IMR-90 (cell line): ENCODE data around the gene IFIT1. TPM values are rescaled to one million over a fixed set of nuclear protein-coding genes. Genes with fewer than 3 reads are reported as not detected.

Experiments
- ATAC-seq: fragments of 200-7000 bp; cut with Tn5 transposase; 2 replicates; pipeline ENCODE4 v1.9.1; 2020; ENCODE audit warnings: low read depth, mild to moderate bottlenecking, moderate library complexity
- BruUV-seq: library from RNA; stranded (reverse); fragments of 400-500 nt; replicated peaks from 2 replicates; lab custom pipeline; 2021; lab: Mats Ljungman, UMichigan
- CTCF ChIA-PET: fragments of 300-600 bp; formaldehyde crosslinking; extraction: SDS; loops from one replicate; lab custom pipeline; 2021; ENCODE audit warnings: antibody characterized with exemption; lab: Yijun Ruan, JAX
- POLR2A ChIA-PET: fragments of 300-600 bp; sonication (Branson Sonifier 250); formaldehyde crosslinking; loops from one replicate; lab custom pipeline; 2022; ENCODE audit warnings: antibody characterized with exemption; ENCODE audit not compliant: unreplicated experiment; lab: Charles Lee
- DNase-seq: peaks from one replicate; pipeline ENCODE4 v3.0.0; 2013
- H2AFZ ChIP-seq: replicated peaks from 2 replicates; pipeline ENCODE3; 2013; ENCODE audit warnings: low read length, mild to moderate bottlenecking; ENCODE audit not compliant: poor library complexity
- H2AK5ac ChIP-seq: 2 replicates; pipeline ENCODE4 v1.6.1; 2013; ENCODE audit warnings: low read depth, low read length, inconsistent platforms
- H2AK9ac ChIP-seq: replicated peaks from 2 replicates; pipeline ENCODE3; 2013; ENCODE audit warnings: mild to moderate bottlenecking, low read depth, low read length, moderate library complexity; ENCODE audit not compliant: poor library complexity
- H2BK120ac ChIP-seq: 2 replicates; pipeline ENCODE4 v1.6.1; 2013; ENCODE audit warnings: low read depth, low read length, inconsistent platforms
- H2BK15ac ChIP-seq: 3 replicates; pipeline ENCODE4 v1.6.1; 2013; ENCODE audit warnings: low read depth, low read length, inconsistent platforms
- H2BK20ac ChIP-seq: 2 replicates; pipeline ENCODE4 v1.6.1; 2013; ENCODE audit warnings: low read depth, mild to moderate bottlenecking, inconsistent platforms, low read length, moderate library complexity
- H2BK5ac ChIP-seq: 2 replicates; pipeline ENCODE4 v1.6.1; 2013; ENCODE audit warnings: mild to moderate bottlenecking, low read depth, low read length, inconsistent platforms; ENCODE audit not compliant: poor library complexity, severe bottlenecking
- H3K14ac ChIP-seq: replicated peaks from 2 replicates; pipeline ENCODE4 v1.6.1; 2013; ENCODE audit warnings: low read depth, low read length, inconsistent platforms
- H3K18ac ChIP-seq: 2 replicates; pipeline ENCODE4 v1.6.1; 2013; ENCODE audit warnings: low read depth, low read length, control low read depth
- H3K23ac ChIP-seq: 2 replicates; pipeline ENCODE4 v1.6.1; 2013; ENCODE audit warnings: low read depth, low read length, inconsistent platforms
- H3K27ac ChIP-seq: 2 replicates; pipeline ENCODE4 v1.5.1; 2013; ENCODE audit warnings: mild to moderate bottlenecking, control low read depth, low read length; ENCODE audit not compliant: insufficient read depth
- H3K27me3 ChIP-seq: 2 replicates; pipeline ENCODE4 v1.6.1; 2013; ENCODE audit warnings: low read length; ENCODE audit not compliant: control insufficient read depth, insufficient read depth
- H3K36me3 ChIP-seq: 2 replicates; pipeline ENCODE4 v1.6.1; 2013; ENCODE audit warnings: low read length, mixed read lengths; ENCODE audit not compliant: control insufficient read depth, insufficient read depth
- H3K4ac ChIP-seq: 2 replicates; pipeline ENCODE4 v1.6.1; 2013; ENCODE audit warnings: low read depth, low read length, inconsistent platforms
- H3K4me1 ChIP-seq: 2 replicates; pipeline ENCODE4 v1.6.1; 2013; ENCODE audit warnings: low read length, mixed read lengths; ENCODE audit not compliant: control insufficient read depth, insufficient read depth
- H3K4me2 ChIP-seq: 2 replicates; pipeline ENCODE4 v1.6.1; 2013; ENCODE audit warnings: low read depth, mild to moderate bottlenecking, control low read depth, low read length, moderate library complexity
- H3K4me3 ChIP-seq: 2 replicates; pipeline ENCODE4 v1.5.1; 2013; ENCODE audit warnings: low read depth, mild to moderate bottlenecking, control low read depth, low read length, moderate library complexity; ENCODE audit not compliant: insufficient read depth
- H3K56ac ChIP-seq: 2 replicates; pipeline ENCODE4 v1.6.1; 2013; ENCODE audit warnings: low read length, inconsistent platforms; ENCODE audit not compliant: insufficient read depth; ENCODE audit errors: extremely low read depth
- H3K79me1 ChIP-seq, 2 experiments: 2 replicates each; pipeline ENCODE4 v1.6.1; 2013; ENCODE audit warnings: low read length in 2 of 2, inconsistent platforms in 1 of 2, low read depth in 1 of 2
- H3K9ac ChIP-seq: 2 replicates; pipeline ENCODE4 v1.6.1; 2013; ENCODE audit warnings: low read depth, low read length, control low read depth
- H3K9me1 ChIP-seq: 2 replicates; pipeline ENCODE4 v1.6.1; 2013; ENCODE audit warnings: low read length, inconsistent platforms; ENCODE audit not compliant: insufficient read depth
- H3K9me3 ChIP-seq: 2 replicates; pipeline ENCODE4 v1.6.1; 2013; ENCODE audit warnings: low read length; ENCODE audit not compliant: control insufficient read depth, insufficient read depth
- H4K20me1 ChIP-seq: 2 replicates; pipeline ENCODE4 v1.6.1; 2013; ENCODE audit warnings: low read length, inconsistent platforms; ENCODE audit not compliant: insufficient read depth
- H4K5ac ChIP-seq: 2 replicates; pipeline ENCODE4 v1.6.1; 2013; ENCODE audit warnings: mild to moderate bottlenecking, low read depth, low read length, control low read depth
- H4K8ac ChIP-seq, 2 experiments: 2 replicates each; pipeline ENCODE4 v1.6.1; 2013; ENCODE audit warnings: low read depth in 2 of 2, low read length in 2 of 2, control low read depth in 1 of 2, inconsistent platforms in 1 of 2
- H4K91ac ChIP-seq: 2 replicates; pipeline ENCODE4 v1.6.1; 2013; ENCODE audit warnings: low read depth, low read length, inconsistent platforms; ENCODE audit not compliant: insufficient read depth
- CHD1 ChIP-seq: IDR thresholded peaks from 2 replicates; pipeline ENCODE4 v1.6.1; 2012; ENCODE audit warnings: low read depth, low read length, improper control_type of control experiment
- FOS ChIP-seq: fragments of 150-350 bp; IDR thresholded peaks from 2 replicates; pipeline ENCODE4 v1.6.1; 2016; ENCODE audit warnings: low read depth, low read length
- MAZ ChIP-seq: IDR thresholded peaks from 2 replicates; pipeline ENCODE4 v1.6.1; 2012; ENCODE audit warnings: low read depth, mild to moderate bottlenecking, low read length, improper control_type of control experiment, moderate library complexity, borderline replicate concordance
- NFE2L2 ChIP-seq: fragments of 150-350 bp; IDR thresholded peaks from 2 replicates; pipeline ENCODE4 v1.6.1; 2016; ENCODE audit warnings: low read depth, mild to moderate bottlenecking, low read length
- RCOR1 ChIP-seq: IDR thresholded peaks from 2 replicates; pipeline ENCODE4 v1.6.1; 2012; ENCODE audit warnings: mild to moderate bottlenecking, low read length, improper control_type of control experiment; ENCODE audit not compliant: insufficient replicate concordance
- WGBS, 2 experiments: methylation state at CpG; one replicate each; pipeline versions ENCODE4 v1.1.5 to v1.1.7; 2013; ENCODE audit warnings: missing lambda C conversion rate in 2 of 2; ENCODE audit not compliant: insufficient read length in 1 of 2; ENCODE audit errors: extremely low coverage in 2 of 2; 5-methylcytosine and 5-hydroxymethylcytosine counted together
- dilution Hi-C: fragments of 300-500 bp; cut with HindIII; formaldehyde crosslinking; loops from one replicate; pipeline ENCODE4 v1.14.3; 2018; ENCODE audit warnings: low sequenced_read_pairs; ENCODE audit not compliant: unreplicated experiment
- in situ Hi-C: fragments of 300-500 bp; cut with MboI; formaldehyde crosslinking; loops from 3 replicates; pipeline ENCODE4 v1.14.3; 2019; ENCODE audit warnings: low sequenced_read_pairs, inconsistent platforms, mixed read lengths
- intact Hi-C: fragments of 100-400 bp; cut with micrococcal nuclease; formaldehyde crosslinking; loops from 2 replicates; pipeline ENCODE4 v1.10.0; 2022
- polyA plus RNA-seq, 3 experiments: library from polyadenylated mRNA; depleted of rRNA; stranded (reverse); fragments of >200 nt; gene quantifications; 2 replicates each; pipeline ENCODE4 v1.2.3, GENCODE V29; 2012; ENCODE audit warnings: low replicate concordance in 1 of 3
- total RNA-seq: library from RNA; depleted of rRNA; stranded (reverse); fragments of >200 nt; gene quantifications from 2 replicates; pipeline ENCODE4 v1.2.3, GENCODE V29; 2012

IFIT1 gene
- total and polyA plus RNA-seq, 2 of the 4 experiments (the other 2 are of a cell fraction) = 6.1 to 6.8 TPM

GRCh38 chr10:89343089-89343767, 49.2 kb upstream of the IFIT1 start:
- no peak for TF ChIP-seq FOS
- no peak for TF ChIP-seq RCOR1
- TF ChIP-seq MAZ = no peak
- no peak for TF ChIP-seq NFE2L2
- no peak for TF ChIP-seq CHD1
- H3K79me1 ChIP-seq = no peaks in the 10 kb centered on the region
- in situ Hi-C loops = no loop called here
- no peaks in the 10 kb centered on the region for H3K9me3 ChIP-seq
- no peak overlapping the region for H4K5ac ChIP-seq
- H3K36me3 ChIP-seq = peaks cover 6% of the 10 kb centered on the region
- no peak overlapping the region for H2AK5ac ChIP-seq
- no peaks in the 10 kb centered on the region for H4K20me1 ChIP-seq
- H3K4ac ChIP-seq = no peak overlapping the region; the same call in 1 of the 2 replicates
- DNase-seq (no peak), ATAC-seq (no peak)
- H4K8ac ChIP-seq = no peak overlapping the region
- no peak overlapping the region for H3K4me3 ChIP-seq
- peaks cover 4% of the 10 kb centered on the region for H3K4me1 ChIP-seq
- no peak overlapping the region for H2AK9ac ChIP-seq
- H2BK15ac ChIP-seq = no peak overlapping the region
- no peak overlapping the region for H3K56ac ChIP-seq
- H3K14ac ChIP-seq = no peak overlapping the region
- H3K27me3 ChIP-seq = no peaks in the 10 kb centered on the region
- 0 out of 2 replicates have a peak overlapping the region, but pooled peaks have one; percentile 10 for H2BK20ac ChIP-seq
- H2AFZ ChIP-seq = no peak overlapping the region
- no peak overlapping the region for H3K27ac ChIP-seq
- intact Hi-C loops = no loop called here
- H2BK120ac ChIP-seq = no peak overlapping the region
- no CpG with 5 or more reads among the region's 5 CpGs for WGBS, 2 experiments
- no peak overlapping the region for H3K23ac ChIP-seq
- CTCF ChIA-PET = interaction anchor here (0.7 kb wide), 1 partner anchor 33 kb away, joined by 4 read pairs; no protein-coding TSS in a partner anchor
- no peak overlapping the region for H3K4me2 ChIP-seq
- H3K9me1 ChIP-seq = no peaks in the 10 kb centered on the region; the same call in 1 of the 2 replicates
- no peak overlapping the region for H4K91ac ChIP-seq
- dilution Hi-C loops = no loop called here
- H3K18ac ChIP-seq = no peak overlapping the region
- POLR2A ChIA-PET = no interaction called here
- no peak overlapping the region for H3K9ac ChIP-seq
- no peak overlapping the region for H2BK5ac ChIP-seq
- BruUV-seq = no TSS peak
